ENCODE measurements around the gene ZEB2.
A peak's percentile ranks its signal among the peaks of the same experiment; 100 is the strongest.
"Not testable (repeated sequence)": the region's sequence is repeated elsewhere in the genome, so short reads cannot be mapped to it uniquely, and the experiment has no call there.

Gene ZEB2

DNA sequence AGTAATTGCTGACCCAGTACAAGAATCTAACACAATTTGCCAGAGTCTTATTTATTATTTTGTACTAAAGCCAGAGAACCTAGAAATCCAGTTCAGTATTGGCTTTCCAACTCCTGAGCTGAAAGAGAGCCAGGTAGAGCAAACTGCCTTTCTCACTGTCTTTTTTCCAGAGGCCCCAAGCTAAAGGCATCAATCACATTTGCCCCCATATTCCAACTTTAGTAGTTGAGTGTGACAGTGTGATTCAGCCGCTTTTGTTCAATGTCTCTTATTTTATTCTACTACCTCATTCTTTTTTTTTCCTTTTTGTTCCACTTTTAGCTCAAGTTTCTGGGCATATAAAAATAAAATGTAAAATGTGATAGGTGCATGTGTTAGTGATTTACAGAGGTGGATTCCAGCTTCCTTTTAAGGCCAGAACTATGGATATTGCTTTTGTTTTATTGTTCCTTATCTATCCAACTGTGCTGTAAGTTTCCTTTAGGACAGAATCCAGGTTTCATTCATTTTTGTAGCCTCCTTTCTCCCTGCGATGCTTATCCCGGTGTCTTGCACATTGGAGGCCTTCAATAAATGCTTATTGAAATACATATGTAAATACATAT lies 153.0 kb downstream of the ZEB2 start:
- no peaks in the 10 kb centered on the region for H3K27me3 ChIP-seq (ENCODE audit: insufficient read depth, low read length, poor library complexity, severe bottlenecking)
- H3K4me3 ChIP-seq (ENCODE audit: low read length, poor library complexity, severe bottlenecking), result no peak overlapping the region
- H3K79me2 ChIP-seq (ENCODE audit: insufficient read depth, low read length), result no peaks in the 10 kb centered on the region
- H3K4me2 ChIP-seq (ENCODE audit: low read depth, low read length, poor library complexity, severe bottlenecking), result no peak overlapping the region
- no peaks in the 10 kb centered on the region for H3F3A ChIP-seq (ENCODE audit: low read depth)
- H3K9me3 ChIP-seq (ENCODE audit: insufficient read depth, low read depth, low read length), result no peaks in the 10 kb centered on the region
- TF ChIP-seq, protein P1, sequence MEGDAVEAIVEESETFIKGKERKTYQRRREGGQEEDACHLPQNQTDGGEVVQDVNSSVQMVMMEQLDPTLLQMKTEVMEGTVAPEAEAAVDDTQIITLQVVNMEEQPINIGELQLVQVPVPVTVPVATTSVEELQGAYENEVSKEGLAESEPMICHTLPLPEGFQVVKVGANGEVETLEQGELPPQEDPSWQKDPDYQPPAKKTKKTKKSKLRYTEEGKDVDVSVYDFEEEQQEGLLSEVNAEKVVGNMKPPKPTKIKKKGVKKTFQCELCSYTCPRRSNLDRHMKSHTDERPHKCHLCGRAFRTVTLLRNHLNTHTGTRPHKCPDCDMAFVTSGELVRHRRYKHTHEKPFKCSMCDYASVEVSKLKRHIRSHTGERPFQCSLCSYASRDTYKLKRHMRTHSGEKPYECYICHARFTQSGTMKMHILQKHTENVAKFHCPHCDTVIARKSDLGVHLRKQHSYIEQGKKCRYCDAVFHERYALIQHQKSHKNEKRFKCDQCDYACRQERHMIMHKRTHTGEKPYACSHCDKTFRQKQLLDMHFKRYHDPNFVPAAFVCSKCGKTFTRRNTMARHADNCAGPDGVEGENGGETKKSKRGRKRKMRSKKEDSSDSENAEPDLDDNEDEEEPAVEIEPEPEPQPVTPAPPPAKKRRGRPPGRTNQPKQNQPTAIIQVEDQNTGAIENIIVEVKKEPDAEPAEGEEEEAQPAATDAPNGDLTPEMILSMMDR (conservative IDR thresholded peaks at IDR 0.05; ENCODE audit: low read length), result no peak
- no peak for TF ChIP-seq EZH2phosphoT487 (IDR thresholded peaks at IDR 0.05; ENCODE audit: borderline replicate concordance)
- no peak overlapping the region for H3K9ac ChIP-seq (ENCODE audit: low read depth, low read length, poor library complexity, severe bottlenecking)
- no peaks in the 10 kb centered on the region for H3K36me3 ChIP-seq (ENCODE audit: insufficient read depth, low read length)
- no peaks in the 10 kb centered on the region for H3K9me2 ChIP-seq (replicated peaks; ENCODE audit: low read depth, low read length)
- no peak overlapping the region for H2AFZ ChIP-seq (ENCODE audit: low read length)
- H3K4me1 ChIP-seq (ENCODE audit: insufficient read depth, low read length, poor library complexity, severe bottlenecking), result peaks cover 30% of the 10 kb centered on the region
- no peaks in the 10 kb centered on the region for H4K20me1 ChIP-seq (ENCODE audit: insufficient read depth, low read length, poor library complexity, severe bottlenecking)

GRCh38 chr2:144364944-144365738 lies 154.8 kb downstream of the ZEB2 start:
- no peaks in the 10 kb centered on the region for H3K27me3 ChIP-seq (ENCODE audit: insufficient read depth, low read length, poor library complexity, severe bottlenecking)
- no peaks in the 10 kb centered on the region for H4K20me1 ChIP-seq (ENCODE audit: insufficient read depth, low read length, poor library complexity, severe bottlenecking)
- no peaks in the 10 kb centered on the region for H3F3A ChIP-seq (ENCODE audit: low read depth)
- no peaks in the 10 kb centered on the region for H3K79me2 ChIP-seq (ENCODE audit: insufficient read depth, low read length)
- no peak overlapping the region for H3K4me2 ChIP-seq (ENCODE audit: low read depth, low read length, poor library complexity, severe bottlenecking)
- no peaks in the 10 kb centered on the region for H3K9me3 ChIP-seq (ENCODE audit: insufficient read depth, low read depth, low read length)
- TF ChIP-seq, protein P1 (conservative IDR thresholded peaks at IDR 0.05; ENCODE audit: low read length), result no peak
- no peak for TF ChIP-seq EZH2phosphoT487 (IDR thresholded peaks at IDR 0.05; ENCODE audit: borderline replicate concordance)
- H3K36me3 ChIP-seq (ENCODE audit: insufficient read depth, low read length), result no peaks in the 10 kb centered on the region
- H3K4me3 ChIP-seq (ENCODE audit: low read length, poor library complexity, severe bottlenecking), result no peak overlapping the region
- no peak overlapping the region for H3K9ac ChIP-seq (ENCODE audit: low read depth, low read length, poor library complexity, severe bottlenecking)
- 0 out of 2 replicates have a peak overlapping the region, but pooled peaks have one; percentile 2 for H2AFZ ChIP-seq (ENCODE audit: low read length)
- H3K9me2 ChIP-seq (replicated peaks; ENCODE audit: low read depth, low read length), result no peaks in the 10 kb centered on the region
- H3K4me1 ChIP-seq (ENCODE audit: insufficient read depth, low read length, poor library complexity, severe bottlenecking), result peaks cover 13% of the 10 kb centered on the region

DNA sequence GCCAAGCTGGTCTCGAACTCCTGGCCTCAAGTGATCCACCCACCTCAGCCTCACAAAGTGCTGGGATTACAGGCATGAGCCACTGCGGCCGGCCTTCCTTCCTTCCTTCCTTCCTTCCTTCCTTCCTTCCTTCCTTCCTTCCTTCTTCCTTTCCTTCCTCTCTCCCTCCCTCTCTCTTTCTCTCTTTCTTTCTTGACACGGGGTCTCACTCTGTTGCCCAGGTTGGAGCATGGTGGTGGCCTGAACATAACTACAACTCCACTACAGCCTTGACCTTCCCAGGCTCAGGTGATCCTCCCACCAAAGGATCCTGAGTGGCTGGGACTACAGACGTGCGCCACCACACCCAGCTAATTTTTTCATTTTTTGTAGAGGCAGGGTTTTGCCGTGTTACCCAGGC lies 155.7 kb downstream of the ZEB2 start:
- H3K79me2 ChIP-seq (ENCODE audit: insufficient read depth, low read length), result not testable (repeated sequence)

More for the DNA sequence above, 155.7 kb downstream of the ZEB2 start:
- not testable (repeated sequence) for H3K36me3 ChIP-seq (ENCODE audit: insufficient read depth, low read length); H3K27me3 ChIP-seq (ENCODE audit: insufficient read depth, low read length, poor library complexity, severe bottlenecking); H3K9me2 ChIP-seq (replicated peaks; ENCODE audit: low read depth, low read length); H3F3A ChIP-seq (ENCODE audit: low read depth); H4K20me1 ChIP-seq (ENCODE audit: insufficient read depth, low read length, poor library complexity, severe bottlenecking); H3K4me1 ChIP-seq (ENCODE audit: insufficient read depth, low read length, poor library complexity, severe bottlenecking); H3K4me3 ChIP-seq (ENCODE audit: low read length, poor library complexity, severe bottlenecking); H3K9ac ChIP-seq (ENCODE audit: low read depth, low read length, poor library complexity, severe bottlenecking); H3K9me3 ChIP-seq (ENCODE audit: insufficient read depth, low read depth, low read length); H2AFZ ChIP-seq (ENCODE audit: low read length); H3K4me2 ChIP-seq (ENCODE audit: low read depth, low read length, poor library complexity, severe bottlenecking)

Measured in Loucy (cell line).